Measurements from ENCODE around the gene EDC4. TPM values are rescaled to one million over a fixed set of nuclear protein-coding genes. Genes with fewer than 3 reads are reported as not detected.

The EDC4 gene
- total and polyA plus RNA-seq, 2 of the 8 experiments (the other 6 are each of a cell fraction or from before 2014, with no cell fraction given) = 58.5 to 72.7 TPM

- TF ChIP-seq CHD7 (IDR thresholded peaks at IDR 0.05; ENCODE audit: insufficient replicate concordance, low read length) = no peak
Observed at GRCh38 chr16:67841816-67842508, 30.9 kb upstream of the EDC4 start, which contains the start of gene THAP11 (continued).

Data from H1 (cell line).